Measurements from ENCODE around the gene SIRPD.

DNA sequence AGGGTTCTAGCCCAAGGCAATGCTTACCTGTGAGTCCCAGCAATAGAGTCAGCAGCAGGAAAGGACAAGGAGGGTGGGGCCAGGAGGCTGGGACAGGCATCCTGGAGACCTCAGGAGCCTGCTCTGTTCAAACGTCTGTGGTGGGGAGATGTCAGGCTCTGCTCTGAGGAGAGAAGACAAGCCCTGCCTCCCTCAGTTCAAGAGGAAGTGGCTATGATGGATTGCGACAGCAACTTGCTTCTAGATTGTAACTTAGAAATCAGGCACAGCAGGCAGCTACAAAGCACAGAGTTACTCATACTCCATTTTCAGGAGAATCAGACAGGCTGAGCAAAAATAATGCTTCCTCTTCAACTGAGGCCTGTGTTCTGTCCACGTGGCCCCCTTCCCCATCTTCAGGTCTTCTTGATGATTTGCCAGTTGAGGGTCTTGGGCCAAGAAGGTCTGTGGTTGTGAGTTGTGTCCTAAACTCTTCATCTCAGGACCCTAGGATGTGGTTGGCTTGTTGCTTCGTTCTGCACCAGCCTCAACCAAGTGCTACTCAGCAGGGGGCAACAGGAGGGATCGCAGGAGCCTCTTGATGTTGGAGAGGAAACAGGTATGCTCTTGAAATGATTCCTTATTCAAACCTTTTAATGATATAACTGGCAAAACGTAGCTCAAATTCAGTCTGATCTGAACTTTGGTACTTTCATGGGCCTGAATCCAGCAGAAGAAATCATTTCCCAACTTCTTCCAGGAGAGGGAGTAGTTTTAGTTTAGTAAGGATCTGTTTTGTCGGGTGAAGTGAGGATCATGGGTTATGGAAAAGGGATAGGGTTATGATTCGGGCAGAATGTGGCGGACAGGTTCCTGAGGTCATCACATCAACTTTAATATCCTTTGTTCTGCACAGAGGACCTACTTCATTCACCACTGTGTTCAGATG is 31.3 kb upstream of the SIRPD start:
- no peak for TF ChIP-seq CTCF (IDR thresholded peaks at IDR 0.05)
- no peak for TF ChIP-seq POLR2AphosphoS5 (IDR thresholded peaks at IDR 0.05)
- no peak for TF ChIP-seq POLR2A (IDR thresholded peaks at IDR 0.05)
- no peak for TF ChIP-seq EP300 (IDR thresholded peaks at IDR 0.05)

Data from sigmoid colon (tissue), 4 donors.